Fibroblast of the aortic adventitia (primary cell): ENCODE data around the gene CCR6. TPM values are rescaled to one million over a fixed set of nuclear protein-coding genes. Genes with fewer than 3 reads are reported as not detected.
A peak's percentile ranks its signal among the peaks of the same experiment; 100 is the strongest.

Source experiments
- DNase-seq: peaks from one replicate; pipeline ENCODE4 v3.0.0-alpha.2; 2010; ENCODE audit warnings: low read depth
- H3K4me3 ChIP-seq: 2 replicates; pipeline ENCODE4 v1.5.1; 2011; ENCODE audit warnings: low read depth, mild to moderate bottlenecking, control low read depth, low read length, moderate library complexity
- CTCF ChIP-seq: IDR thresholded peaks from 2 replicates; pipeline ENCODE4 v1.5.1; 2011; ENCODE audit warnings: mild to moderate bottlenecking, low read length, control low read depth, inconsistent platforms; ENCODE audit not compliant: insufficient read depth
- total RNA-seq: library from RNA; depleted of rRNA; stranded (reverse); fragments of >200 nt; gene quantifications from 2 replicates; pipeline ENCODE4 v1.2.3, GENCODE V29; 2012; ENCODE audit warnings: low replicate concordance

The CCR6 gene
- total RNA-seq, 1 donor = not detected

- no peak overlapping the region for H3K4me3 ChIP-seq
- peak; percentile 56 for TF ChIP-seq CTCF
- peak; percentile 5 for DNase-seq
Observed at GRCh38 chr6:167141667-167142432, 19.0 kb downstream of the CCR6 start.

GRCh38 chr6:167142433-167142761 lies 19.5 kb downstream of the CCR6 start:
- TF ChIP-seq CTCF = no peak
- no peak for DNase-seq

GRCh38 chr6:167143041-167143440 lies 20.1 kb downstream of the CCR6 start:
- no peak for DNase-seq
- TF ChIP-seq CTCF = no peak
- H3K4me3 ChIP-seq = no peak overlapping the region

More at GRCh38 chr6:167142433-167142761, 19.5 kb downstream of the CCR6 start:
- H3K4me3 ChIP-seq = no peak overlapping the region

GRCh38 chr6:167145461-167145860 lies 22.6 kb downstream of the CCR6 start:
- no peak for TF ChIP-seq CTCF
- DNase-seq = no peak
- H3K4me3 ChIP-seq = no peak overlapping the region

- TF ChIP-seq CTCF = no peak
- H3K4me3 ChIP-seq = no peak overlapping the region
- peak; percentile 2 for DNase-seq
Observed at GRCh38 chr6:167146135-167146534, 23.2 kb downstream of the CCR6 start.

GRCh38 chr6:167146977-167147376 lies 24.1 kb downstream of the CCR6 start:
- H3K4me3 ChIP-seq = no peak overlapping the region
- TF ChIP-seq CTCF = no peak
- no peak for DNase-seq

- no peak for DNase-seq
- H3K4me3 ChIP-seq = no peak overlapping the region
- no peak for TF ChIP-seq CTCF
Observed at GRCh38 chr6:167148021-167148420, 25.1 kb downstream of the CCR6 start.
